K562 (cell line): Measurements from ENCODE around the gene MEGF11.

ENCODE experiments used
- CEBPB ChIP-seq: fragments of 450-650 bp; IDR thresholded peaks from 2 replicates; pipeline ENCODE4 v1.6.1; 2016; ENCODE audit warnings: missing genetic modification characterization, missing compliant biosample characterization
- E2F1 ChIP-seq: sonication (generic); formaldehyde crosslinking; IDR thresholded peaks from 2 replicates; pipeline ENCODE4 v1.8.1; 2023; ENCODE audit warnings: mild to moderate bottlenecking, missing genetic modification reagents, moderate library complexity
- E2F8 ChIP-seq: fragments of 450-650 bp; IDR thresholded peaks from 2 replicates; pipeline ENCODE4 v1.7.1; 2018; ENCODE audit warnings: mild to moderate bottlenecking, low read depth; ENCODE audit not compliant: partially characterized antibody
- ETS2 ChIP-seq: IDR thresholded peaks from 2 replicates; pipeline ENCODE4 v1.6.1; 2016; ENCODE audit warnings: borderline replicate concordance, missing genetic modification characterization, mild to moderate bottlenecking, moderate library complexity, missing compliant biosample characterization; ENCODE audit not compliant: poor library complexity, severe bottlenecking
- POLR2A ChIP-seq: fragments of 450-650 bp; conservative IDR thresholded peaks from 2 replicates; pipeline ENCODE4 v1.6.1; 2016
- POLR2AphosphoS5 ChIP-seq: IDR thresholded peaks from 2 replicates; pipeline ENCODE4 v1.6.1; 2011; ENCODE audit warnings: mild to moderate bottlenecking, low read depth, low read length, moderate library complexity; ENCODE audit not compliant: control insufficient read depth, insufficient read depth
- PRPF4 ChIP-seq: fragments of 200-400 bp; formaldehyde crosslinking; IDR thresholded peaks from one replicate; pipeline ENCODE4 v1.6.1; 2017; ENCODE audit warnings: low read length, low read depth, mild to moderate bottlenecking; ENCODE audit not compliant: insufficient read depth, poor library complexity, severe bottlenecking
- SPI1 ChIP-seq: IDR thresholded peaks from 2 replicates; pipeline ENCODE4 v1.6.1; 2011; ENCODE audit warnings: low read depth, low read length, control low read depth, borderline replicate concordance
- TSHZ1 ChIP-seq: fragments of 250-450 bp; sonication (Bioruptor Pico); IDR thresholded peaks from 2 replicates; pipeline ENCODE4 v1.4.0; 2020; ENCODE audit warnings: mild to moderate bottlenecking, moderate library complexity
- ZNF282 ChIP-seq: sonication (generic); formaldehyde crosslinking; IDR thresholded peaks from 2 replicates; pipeline ENCODE4 v1.8.1; 2023; ENCODE audit warnings: missing genetic modification reagents
- ZNF609 ChIP-seq: sonication (generic); formaldehyde crosslinking; IDR thresholded peaks from 2 replicates; pipeline ENCODE4 v1.8.1; 2023; ENCODE audit warnings: missing genetic modification reagents, mild to moderate bottlenecking, borderline replicate concordance
- TF ChIP-seq, protein P1 (sequence below), 3 experiments: IDR thresholded peaks in 2 of 3; conservative IDR thresholded peaks in 1 of 3; 2 replicates each; pipeline ENCODE4 v1.5.1; 2011 to 2012; ENCODE audit warnings: low read length in 3 of 3, mild to moderate bottlenecking in 3 of 3, control low read depth in 2 of 3, improper control_type of control experiment in 1 of 3, inconsistent platforms in 1 of 3, low read depth in 1 of 3, mixed read lengths in 1 of 3, moderate library complexity in 1 of 3; ENCODE audit not compliant: insufficient read depth in 2 of 3
- TF ChIP-seq, protein P2 (sequence below): sonication (generic); formaldehyde crosslinking; IDR thresholded peaks from 2 replicates; pipeline ENCODE4 v1.8.0; 2022; ENCODE audit warnings: mild to moderate bottlenecking, missing genetic modification reagents, borderline replicate concordance

DNA sequence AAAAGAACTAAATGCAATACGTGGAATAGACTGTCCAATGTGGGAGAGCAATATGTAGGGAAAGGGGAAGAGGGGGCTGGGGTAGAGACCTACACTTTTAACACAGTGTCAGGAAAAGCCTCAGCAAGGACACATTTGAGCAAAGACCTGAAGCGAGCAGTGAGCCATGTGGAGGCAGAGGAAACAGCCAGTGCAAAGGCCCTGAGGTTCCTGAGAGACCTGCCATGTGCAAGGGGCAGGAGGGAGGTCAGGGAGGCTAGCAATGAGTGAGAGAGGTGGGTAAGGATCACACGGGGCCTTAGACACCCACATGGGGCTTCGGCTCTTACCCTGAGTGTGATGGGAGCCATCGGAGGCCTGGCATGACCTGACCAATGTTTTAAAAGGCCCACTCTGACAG is 203.3 kb downstream of the MEGF11 start:
- TF ChIP-seq PRPF4 (no peak), POLR2AphosphoS5 (no peak), ZNF282 (no peak), POLR2A (no peak), E2F8 (no peak), CEBPB (no peak), ZNF609 (no peak), ETS2 (tag) (no peak), E2F1 (no peak), TSHZ1 (no peak), SPI1 (no peak)
- TF ChIP-seq, protein P1, sequence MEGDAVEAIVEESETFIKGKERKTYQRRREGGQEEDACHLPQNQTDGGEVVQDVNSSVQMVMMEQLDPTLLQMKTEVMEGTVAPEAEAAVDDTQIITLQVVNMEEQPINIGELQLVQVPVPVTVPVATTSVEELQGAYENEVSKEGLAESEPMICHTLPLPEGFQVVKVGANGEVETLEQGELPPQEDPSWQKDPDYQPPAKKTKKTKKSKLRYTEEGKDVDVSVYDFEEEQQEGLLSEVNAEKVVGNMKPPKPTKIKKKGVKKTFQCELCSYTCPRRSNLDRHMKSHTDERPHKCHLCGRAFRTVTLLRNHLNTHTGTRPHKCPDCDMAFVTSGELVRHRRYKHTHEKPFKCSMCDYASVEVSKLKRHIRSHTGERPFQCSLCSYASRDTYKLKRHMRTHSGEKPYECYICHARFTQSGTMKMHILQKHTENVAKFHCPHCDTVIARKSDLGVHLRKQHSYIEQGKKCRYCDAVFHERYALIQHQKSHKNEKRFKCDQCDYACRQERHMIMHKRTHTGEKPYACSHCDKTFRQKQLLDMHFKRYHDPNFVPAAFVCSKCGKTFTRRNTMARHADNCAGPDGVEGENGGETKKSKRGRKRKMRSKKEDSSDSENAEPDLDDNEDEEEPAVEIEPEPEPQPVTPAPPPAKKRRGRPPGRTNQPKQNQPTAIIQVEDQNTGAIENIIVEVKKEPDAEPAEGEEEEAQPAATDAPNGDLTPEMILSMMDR (IDR thresholded peaks at IDR 0.05 in 2 of 3, conservative IDR thresholded peaks at IDR 0.05 in 1 of 3; ENCODE audit: insufficient read depth in 2 of 3, low read depth in 1 of 3, low read length in 3 of 3): no peak
- TF ChIP-seq, protein P2, sequence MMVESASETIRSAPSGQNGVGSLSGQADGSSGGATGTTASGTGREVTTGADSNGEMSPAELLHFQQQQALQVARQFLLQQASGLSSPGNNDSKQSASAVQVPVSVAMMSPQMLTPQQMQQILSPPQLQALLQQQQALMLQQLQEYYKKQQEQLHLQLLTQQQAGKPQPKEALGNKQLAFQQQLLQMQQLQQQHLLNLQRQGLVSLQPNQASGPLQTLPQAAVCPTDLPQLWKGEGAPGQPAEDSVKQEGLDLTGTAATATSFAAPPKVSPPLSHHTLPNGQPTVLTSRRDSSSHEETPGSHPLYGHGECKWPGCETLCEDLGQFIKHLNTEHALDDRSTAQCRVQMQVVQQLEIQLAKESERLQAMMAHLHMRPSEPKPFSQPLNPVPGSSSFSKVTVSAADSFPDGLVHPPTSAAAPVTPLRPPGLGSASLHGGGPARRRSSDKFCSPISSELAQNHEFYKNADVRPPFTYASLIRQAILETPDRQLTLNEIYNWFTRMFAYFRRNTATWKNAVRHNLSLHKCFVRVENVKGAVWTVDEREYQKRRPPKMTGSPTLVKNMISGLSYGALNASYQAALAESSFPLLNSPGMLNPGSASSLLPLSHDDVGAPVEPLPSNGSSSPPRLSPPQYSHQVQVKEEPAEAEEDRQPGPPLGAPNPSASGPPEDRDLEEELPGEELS (CRISPR knock-in tag): no peak
